ELF-1 (cell line): ENCODE data around the gene GXYLT2.
A peak's percentile ranks its signal among the peaks of the same experiment; 100 is the strongest.

Experiments
- DNase-seq: peaks from one replicate; pipeline ENCODE4 v3.0.0-alpha.2; 2016; ENCODE audit warnings: low read depth, low spot score

GXYLT2 gene

DNA sequence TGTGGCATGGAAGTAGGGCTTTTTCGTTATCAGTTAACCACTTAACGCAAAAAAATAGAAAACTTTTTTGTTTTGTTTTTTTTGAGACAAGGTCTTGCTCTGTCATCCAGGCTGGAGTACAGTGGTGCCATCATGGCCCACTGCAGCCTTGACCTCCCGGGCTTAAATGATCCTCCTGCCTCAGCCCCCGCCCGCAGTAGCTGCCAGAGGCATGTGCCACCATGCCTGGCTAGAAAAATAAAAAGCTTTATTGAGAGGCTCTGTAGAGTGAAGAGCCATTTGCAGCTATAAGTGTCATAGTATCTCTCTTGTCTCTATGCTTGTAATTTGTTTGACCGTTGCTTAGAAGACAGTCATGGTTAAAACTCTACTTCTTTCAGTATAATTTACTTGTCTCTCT lies 122.3 kb downstream of the GXYLT2 start:
- DNase-seq, result no peak

- no peak for DNase-seq
These were observed 130.5 kb downstream of the GXYLT2 start for GRCh38 chr3:73018298-73018697.

- DNase-seq, result no peak
These were observed 131.1 kb downstream of the GXYLT2 start for GRCh38 chr3:73018790-73019441.

- DNase-seq, result no peak
These were observed 133.5 kb downstream of the GXYLT2 start for GRCh38 chr3:73021301-73021835.

DNA sequence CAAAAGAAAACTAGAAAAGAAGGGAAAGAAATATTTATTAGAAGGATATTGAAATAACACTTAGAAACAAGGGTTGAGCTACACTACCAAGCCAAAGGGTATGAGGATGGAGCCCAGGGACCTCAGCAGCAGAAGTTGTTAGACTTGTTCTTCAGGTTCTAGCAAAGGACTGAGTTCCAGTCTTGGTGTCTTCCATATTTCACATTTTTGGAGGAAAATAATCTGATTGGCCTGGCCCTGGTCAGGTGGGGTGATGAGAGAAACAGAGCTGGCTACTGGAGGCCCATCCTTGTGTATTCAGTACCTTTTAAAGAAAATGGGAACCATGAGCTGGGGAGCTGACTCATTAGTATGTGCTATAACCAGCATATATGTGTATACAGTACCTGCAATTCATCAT lies 137.0 kb downstream of the GXYLT2 start:
- DNase-seq, result peak; percentile 57

GRCh38 chr3:73026111-73026759 lies 138.4 kb downstream of the GXYLT2 start:
- DNase-seq, result no peak
